ENCODE measurements around the gene GDPD2.
"Not testable (repeated sequence)": the region's sequence is repeated elsewhere in the genome, so short reads cannot be mapped to it uniquely, and the experiment has no call there.

Gene GDPD2, protein sequence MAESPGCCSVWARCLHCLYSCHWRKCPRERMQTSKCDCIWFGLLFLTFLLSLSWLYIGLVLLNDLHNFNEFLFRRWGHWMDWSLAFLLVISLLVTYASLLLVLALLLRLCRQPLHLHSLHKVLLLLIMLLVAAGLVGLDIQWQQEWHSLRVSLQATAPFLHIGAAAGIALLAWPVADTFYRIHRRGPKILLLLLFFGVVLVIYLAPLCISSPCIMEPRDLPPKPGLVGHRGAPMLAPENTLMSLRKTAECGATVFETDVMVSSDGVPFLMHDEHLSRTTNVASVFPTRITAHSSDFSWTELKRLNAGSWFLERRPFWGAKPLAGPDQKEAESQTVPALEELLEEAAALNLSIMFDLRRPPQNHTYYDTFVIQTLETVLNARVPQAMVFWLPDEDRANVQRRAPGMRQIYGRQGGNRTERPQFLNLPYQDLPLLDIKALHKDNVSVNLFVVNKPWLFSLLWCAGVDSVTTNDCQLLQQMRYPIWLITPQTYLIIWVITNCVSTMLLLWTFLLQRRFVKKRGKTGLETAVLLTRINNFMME

DNA sequence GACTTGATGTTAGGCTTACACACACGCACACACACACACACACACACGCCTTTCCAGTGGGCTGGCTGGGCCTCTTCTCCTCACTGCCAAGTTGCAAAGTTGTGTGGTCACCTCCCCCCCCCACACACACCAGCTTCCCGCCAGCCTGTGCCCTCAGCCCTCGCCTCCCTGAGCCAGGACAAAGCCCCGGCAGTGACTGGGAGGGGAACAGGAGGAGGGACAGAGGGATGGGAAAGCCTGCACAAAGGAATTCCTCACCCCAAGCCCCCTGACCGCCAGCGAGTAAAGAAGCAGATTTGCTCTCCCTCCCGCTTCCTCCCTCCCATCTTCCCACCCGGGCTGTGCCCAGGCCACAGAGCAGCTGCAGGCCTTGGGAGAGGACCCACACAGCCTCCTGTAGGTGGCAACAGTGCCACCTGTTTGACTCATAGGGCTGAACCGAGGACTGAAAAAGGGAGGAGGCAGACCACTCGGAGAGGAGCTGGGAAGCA, at the start of gene GDPD2:
Gene GDPD2 (plus strand): TSS at position 464 of the 491 bp plus-strand sequence. CDS start 1,671 bp downstream, outside the sequence.
- DNase-seq (ENCODE audit: low read depth), result no peak

DNA sequence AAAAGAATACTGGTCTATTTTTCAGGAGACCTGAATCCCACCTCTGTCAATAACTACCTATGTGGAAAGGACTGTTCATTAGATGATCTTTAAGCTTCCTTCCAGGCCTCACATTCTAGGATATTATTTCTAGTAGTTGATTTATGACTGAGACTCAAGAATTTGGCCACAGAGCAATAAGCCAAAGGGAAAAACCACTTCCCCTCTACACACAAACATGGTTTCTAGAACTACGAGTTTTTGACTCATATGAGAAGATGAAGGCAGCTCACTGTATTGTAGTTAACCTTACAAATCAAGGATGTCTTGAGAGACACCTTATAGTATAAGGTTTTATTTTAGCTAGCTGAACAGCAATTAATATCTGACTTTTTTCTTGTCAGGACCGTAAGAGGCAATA, 36.9 kb upstream of the GDPD2 start:
- no peak for DNase-seq (ENCODE audit: low read depth)

DNA sequence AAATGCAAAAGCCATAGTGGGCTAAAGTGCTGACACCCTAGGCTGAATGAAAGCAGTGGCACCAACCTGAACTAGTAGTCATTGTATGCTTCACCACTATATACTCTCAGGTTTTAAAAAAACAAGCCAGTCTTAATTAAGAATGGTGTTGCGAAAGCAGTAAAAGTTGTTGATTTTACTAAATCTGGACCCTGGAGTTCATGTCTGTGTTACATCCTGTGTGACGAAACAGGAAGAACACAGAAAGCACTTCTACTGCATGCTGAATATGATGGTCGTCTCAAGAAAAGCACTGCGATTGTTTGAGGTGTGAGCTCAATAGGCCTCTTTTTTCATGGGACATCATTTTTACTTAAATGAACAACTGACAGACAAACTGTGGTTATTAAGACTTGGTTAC, 24.2 kb upstream of the GDPD2 start:
- DNase-seq (ENCODE audit: low read depth), result no peak

DNA sequence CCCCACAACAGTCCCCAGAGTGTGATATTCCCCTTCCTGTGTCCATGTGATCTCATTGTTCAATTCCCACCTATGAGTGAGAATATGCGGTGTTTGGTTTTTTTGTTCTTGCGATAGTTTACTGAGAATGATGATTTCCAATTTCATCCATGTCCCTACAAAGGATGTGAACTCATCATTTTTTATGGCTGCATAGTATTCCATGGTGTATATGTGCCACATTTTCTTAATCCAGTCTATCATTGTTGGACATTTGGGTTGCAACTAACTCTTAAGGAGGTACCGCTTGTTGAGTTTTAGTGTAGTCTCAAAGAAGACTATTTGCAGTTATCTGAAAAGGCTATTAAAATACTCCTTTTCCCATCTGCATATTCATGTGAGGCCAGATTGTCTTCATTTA, 22.9 kb upstream of the GDPD2 start:
- not testable (repeated sequence) for DNase-seq (ENCODE audit: low read depth)

DNA sequence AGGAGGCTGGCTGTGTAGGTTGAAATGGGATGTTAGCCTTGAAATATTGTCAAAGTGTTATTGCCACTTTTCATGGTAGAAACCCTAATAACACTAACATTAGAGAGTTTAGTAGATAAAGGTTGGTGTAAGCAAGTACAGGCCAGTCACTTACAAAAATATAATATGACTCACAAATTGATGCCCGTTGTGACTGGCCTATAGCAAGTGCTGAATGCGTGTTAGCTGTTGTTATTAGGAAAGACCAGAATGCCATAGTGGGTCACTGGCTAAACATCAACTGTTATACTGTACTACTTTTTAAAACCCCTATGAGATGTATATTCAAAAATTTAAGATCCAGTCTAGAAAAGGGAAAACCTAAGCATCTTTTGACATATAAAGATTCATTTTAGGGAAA, 20.4 kb upstream of the GDPD2 start:
- DNase-seq (ENCODE audit: low read depth), result no peak

DNA sequence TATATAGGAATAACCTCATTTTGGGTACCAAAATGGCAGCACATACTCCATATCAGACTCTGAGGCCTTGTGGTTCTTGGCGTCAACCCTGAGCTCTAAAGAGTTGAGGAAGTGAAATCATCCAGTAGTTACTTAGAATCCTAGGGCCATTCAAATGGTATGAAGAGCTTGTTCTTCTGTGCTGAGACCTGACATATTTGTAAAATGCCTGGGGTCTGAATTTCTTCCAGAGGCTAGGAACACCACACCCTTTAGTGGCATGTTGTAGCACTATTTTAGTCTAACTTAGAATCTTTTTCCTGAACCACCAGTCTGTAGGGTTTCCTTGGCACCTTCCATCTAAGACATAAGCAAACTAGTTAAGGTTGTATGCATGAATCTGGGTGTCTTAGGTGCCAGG, 18.1 kb upstream of the GDPD2 start:
- no peak for DNase-seq (ENCODE audit: low read depth)

DNA sequence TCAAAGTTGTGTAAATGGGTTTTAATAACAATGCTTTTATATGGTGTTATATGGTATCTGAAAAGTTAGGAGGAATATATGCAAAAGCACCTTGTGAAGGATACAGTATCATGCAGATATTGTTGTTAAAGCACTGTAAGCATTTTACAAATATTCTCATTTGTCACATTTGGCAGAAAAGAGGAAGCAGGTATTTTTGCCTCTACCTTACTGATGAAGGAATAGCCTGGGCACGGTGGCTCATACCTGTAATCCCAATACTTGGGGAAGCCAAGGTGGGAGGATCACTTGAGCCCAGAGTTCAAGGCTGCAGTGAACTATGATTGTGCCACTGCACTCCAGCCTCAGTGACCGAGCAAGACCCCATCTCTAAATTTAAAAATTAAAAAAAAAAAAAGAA, 12.2 kb upstream of the GDPD2 start:
- DNase-seq (ENCODE audit: low read depth), result no peak

DNA sequence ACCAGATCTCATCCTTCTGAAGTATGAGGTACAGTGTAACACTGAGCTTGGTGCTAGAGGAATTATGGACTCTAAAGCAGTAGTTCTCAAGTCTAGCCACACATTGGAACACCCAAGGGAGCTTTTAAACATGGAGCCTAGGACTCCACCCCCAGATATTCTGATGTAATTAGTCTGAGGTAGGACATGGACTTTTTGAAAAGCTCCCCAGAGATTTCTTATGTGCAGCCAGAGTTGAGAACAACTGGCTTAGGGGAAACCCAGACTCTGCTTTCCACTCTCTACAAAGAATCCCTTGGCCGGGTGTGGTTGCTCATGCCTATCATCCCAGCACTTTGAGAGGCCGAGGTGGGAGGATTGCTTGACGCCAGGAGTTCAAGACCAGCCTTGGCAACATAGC, 11.6 kb upstream of the GDPD2 start:
- DNase-seq (ENCODE audit: low read depth), result no peak

DNA sequence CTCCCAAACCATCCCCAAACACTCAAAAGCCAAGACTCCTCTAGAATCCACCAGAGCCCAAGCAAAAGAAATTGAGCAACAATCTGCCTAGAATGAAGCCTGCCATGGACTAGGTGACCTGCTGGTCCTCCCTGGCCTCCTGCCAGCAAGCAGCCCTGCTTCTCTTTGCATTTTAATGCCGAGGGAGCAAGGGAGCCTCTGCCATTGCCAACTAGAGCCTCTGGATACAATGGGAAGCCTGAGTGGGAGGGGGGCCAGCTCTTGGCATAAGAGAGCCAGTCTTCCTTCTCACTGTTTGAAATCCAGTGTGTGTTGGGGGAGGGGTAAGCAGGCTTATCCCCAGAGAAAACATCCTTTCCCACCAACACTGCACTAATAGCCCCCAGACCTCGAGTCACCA, 1.5 kb upstream of the GDPD2 start:
- DNase-seq (ENCODE audit: low read depth), result no peak

DNA sequence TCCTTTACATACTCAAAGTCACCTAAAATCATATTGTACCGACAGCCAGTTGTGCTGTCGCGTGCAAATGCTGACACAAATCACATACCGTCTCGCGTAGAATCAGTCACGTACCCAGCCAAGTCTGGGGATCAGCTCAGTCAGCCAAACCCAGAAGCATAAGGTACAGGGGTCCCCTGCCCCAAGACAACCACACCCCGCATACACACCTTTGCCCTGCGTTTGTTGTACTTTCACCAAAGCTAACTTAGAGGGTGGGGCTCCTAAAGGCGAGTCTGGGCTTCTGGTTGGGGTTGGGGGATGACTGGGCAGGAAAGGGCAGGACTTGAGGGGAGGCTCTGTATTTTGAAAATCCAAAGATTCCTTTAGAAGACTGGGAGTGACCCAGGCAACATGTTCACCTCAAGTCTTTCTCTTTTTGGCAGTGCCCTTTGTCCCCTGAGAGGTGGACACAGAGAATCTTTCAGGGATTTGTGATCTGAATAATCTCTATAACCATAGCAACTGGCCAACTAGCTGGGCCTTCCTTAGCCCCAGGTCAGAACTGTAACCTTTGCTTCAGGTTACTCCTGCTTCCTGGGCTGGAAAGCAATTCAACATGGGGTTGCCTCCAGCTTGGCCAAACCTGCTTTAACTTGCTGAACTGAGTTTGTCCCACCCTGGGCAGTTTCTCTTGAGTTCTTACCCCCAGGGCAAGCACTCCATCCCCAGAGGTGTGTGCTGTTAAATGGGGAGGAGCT, 992 bp downstream of the GDPD2 start:
- DNase-seq (ENCODE audit: low read depth), result no peak

DNA sequence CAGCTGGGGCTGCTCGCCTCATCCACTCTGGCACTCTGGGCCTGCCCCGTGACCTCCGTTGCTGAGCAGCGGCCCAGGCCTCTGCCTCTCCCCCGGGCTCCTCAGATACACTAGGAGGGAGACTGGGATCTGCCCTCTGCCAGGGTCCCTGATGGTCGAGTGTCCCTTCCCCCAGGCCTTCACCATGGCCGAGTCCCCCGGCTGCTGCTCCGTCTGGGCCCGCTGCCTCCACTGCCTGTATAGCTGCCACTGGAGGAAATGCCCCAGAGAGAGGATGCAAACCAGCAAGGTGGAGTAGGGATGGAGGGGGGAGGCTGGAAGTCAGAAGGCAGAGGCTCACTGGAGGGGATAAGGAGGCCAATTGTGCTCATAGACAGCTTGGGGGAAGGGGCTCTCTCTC, 1.7 kb downstream of the GDPD2 start:
- DNase-seq (ENCODE audit: low read depth), result no peak

DNA sequence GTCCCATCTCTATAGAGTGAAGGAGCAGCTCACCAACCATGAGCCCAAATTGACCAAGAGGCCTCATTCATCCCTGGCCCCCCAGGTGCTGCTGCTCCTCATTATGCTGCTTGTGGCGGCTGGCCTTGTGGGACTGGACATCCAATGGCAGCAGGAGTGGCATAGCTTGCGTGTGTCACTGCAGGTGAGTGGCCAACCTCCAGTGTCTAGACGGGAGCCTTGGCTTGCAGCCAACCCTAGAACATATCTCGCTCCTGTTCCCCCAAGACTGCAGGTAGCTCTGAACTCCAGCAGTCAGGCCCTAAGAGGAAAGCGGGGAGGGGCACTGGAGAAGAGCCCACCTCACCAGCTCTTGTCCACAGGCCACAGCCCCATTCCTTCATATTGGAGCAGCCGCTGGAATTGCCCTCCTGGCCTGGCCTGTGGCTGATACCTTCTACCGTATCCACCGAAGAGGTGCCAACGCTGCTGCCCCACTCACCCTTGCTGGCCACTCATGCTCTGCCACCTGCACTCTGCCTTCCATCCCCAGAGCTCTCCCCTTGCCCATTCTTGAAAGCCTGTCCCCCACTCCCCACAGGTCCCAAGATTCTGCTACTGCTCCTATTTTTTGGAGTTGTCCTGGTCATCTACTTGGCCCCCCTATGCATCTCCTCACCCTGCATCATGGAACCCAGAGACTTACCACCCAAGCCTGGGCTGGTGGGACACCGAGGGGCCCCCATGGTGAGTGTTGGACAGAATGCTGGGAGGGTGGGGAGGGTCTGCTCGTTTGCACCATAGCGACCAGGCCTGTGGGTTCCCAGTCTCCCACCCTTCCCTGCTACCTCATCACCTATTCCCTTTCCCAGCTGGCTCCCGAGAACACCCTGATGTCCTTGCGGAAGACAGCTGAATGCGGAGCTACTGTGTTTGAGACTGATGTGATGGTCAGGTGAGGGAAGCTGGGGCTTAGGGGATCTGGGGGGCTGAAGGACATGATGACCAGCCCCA, 3.5 kb downstream of the GDPD2 start:
- no peak for DNase-seq (ENCODE audit: low read depth)

DNA sequence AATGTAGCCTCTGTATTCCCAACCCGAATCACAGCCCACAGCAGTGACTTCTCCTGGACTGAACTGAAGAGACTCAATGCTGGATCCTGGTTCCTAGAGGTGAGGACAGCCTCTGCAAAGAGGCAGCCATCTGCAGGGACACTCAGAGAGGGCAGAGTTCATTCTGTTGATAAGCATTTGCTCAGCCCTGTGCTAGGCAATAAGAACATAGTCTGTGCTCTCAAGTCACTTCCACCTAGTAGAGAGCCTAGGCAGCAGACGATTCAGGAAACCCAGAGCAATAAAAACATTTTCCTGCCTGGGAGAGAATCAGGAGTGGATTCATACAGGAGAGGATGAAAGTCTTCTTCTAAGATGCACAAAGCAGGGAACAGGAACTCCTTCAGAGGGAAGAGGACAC, 4.3 kb downstream of the GDPD2 start:
- no peak for DNase-seq (ENCODE audit: low read depth)

DNA sequence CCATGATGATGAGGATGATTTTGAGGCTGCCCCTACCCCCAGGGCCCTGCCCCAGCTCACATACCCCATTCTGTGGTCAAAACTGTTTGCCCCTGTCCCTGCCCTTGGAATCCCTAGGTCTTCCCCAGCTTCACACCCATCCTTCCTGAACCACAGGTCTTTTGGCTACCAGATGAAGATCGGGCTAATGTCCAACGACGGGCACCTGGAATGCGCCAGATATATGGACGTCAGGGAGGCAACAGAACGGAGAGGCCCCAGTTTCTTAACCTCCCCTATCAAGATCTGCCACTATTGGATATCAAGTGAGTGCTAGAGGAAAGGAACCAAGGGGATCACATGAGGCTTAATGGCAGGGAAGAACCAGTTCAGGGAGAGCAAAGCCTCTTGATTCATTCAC, 6.6 kb downstream of the GDPD2 start:
- no peak for DNase-seq (ENCODE audit: low read depth)

DNA sequence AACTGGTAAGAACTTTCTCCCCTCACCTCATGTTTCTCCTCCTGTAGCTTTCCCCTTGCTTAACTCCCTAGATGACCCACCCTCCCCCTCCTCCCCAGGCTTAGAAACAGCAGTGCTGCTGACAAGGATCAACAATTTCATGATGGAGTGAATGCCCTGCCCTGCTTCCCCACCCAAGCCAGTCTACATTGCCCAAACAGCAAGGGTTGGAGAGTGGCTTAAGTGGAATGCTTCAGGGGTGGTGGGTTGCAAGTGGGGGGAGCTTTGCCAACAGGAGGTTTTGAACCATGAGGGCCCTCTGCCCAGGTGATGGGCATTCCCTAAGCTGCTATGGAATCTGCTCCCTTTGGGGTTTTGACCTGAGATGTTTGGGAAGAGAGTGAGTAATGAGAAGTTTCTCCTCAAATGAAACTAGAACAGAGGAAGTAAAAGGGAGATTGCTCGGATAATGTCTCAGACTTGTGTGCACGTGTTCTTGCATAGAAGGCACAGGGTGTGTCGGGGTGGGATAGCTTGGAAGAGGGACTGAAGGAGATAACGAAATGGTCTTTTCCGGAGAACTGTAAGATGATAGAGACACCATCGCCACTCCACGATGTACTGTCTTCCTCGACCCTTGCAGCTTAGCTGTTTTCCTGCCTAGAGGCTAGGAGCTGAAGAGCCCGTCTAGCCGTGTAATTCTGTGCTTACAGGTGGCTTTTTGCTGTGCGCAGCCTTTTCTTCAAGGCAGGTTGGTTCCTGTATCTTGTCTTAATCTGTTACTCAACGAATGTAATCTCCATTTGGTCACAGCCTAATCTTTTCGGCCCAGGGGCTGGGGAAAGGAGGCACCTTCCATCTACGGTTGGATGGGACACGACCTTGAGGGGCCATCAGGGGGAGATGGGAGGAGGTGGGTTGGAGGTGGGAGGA, 10.1 kb downstream of the GDPD2 start:
- no peak for DNase-seq (ENCODE audit: low read depth)

DNA sequence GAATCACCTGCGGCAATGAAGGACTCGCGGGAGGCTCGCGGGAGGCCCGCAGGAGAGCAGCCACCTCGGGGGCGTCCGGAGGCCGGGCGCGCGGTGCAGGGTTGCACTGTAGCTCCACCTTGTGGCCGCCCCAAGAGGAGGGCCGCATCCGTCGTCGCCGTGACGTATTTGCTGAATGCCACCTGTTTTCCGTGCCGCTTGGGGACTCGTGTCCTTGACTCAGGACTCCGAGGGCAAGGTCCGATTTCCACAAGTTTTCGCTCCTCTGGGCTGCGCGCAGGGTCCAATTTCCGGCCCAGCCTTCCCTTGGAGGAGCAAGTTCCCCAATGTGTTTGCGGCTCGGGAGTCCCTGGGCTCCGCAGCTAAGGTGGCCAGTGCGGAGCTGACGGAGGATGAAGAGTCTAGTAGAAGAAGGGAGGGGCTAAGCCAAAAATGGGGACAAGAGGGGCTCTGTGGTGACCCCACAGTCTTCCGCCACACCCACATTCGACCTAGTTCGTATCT, 10.8 kb downstream of the GDPD2 start:
- peak; percentile 68 for DNase-seq (ENCODE audit: low read depth)

DNA sequence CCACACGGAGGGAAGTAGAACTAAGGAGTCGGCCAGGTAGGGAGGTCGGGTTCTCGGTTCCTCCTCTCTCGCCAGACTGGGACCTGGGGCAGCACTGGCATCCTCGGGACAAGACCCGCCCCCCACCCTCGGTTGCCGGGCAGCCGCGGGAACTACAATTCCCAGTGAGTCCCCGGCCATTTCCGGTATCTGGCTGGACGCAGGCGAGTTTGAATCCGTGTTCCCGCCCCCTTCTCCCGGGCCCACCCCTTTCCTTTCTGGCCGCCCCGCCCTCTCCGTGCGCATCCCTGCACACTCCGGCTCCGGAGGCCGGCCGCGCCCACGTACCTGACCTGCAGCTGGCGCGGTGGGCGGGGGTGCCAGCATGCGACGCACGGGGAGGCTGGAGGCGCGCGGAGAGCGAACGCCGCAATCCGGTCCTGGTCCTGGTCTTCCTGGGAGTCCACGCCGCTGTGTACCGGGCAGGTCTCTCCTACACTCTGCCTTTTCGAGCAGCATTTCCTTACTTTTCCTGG, 11.3 kb downstream of the GDPD2 start:
- peak; percentile 66 for DNase-seq (ENCODE audit: low read depth)

DNA sequence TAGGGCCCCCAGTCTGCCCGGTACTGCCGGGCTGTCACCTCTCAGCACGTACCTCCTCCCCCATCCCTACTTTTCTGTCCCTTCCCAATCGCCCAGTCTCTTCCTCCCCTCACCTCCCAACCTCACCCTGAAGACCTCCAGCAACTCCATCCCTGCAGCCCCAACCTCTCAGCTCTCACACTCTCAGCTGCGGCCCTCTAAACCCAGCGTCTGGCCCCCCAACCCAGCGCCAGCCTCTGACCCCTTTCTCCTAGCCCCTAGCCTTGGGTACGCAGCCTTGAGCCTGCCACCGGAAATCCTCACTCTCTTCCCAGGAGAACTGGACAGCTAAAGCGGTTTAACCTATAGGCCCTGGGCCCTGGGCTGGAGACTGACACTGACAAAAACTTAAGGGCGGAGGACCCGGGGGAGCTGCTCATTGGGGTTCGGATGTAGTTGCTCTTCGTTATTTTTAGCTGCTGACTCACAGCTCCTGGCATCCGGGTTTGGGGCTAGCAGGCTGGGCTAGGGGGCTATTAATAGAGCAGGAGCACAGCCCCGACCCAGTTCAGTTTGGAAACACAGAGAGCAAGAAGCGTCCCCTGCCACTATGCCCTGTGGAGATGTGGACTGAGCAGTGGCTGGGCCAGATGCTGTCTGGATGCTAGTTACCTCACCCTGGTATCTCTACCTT, 11.9 kb downstream of the GDPD2 start:
- DNase-seq (ENCODE audit: low read depth), result no peak

DNA sequence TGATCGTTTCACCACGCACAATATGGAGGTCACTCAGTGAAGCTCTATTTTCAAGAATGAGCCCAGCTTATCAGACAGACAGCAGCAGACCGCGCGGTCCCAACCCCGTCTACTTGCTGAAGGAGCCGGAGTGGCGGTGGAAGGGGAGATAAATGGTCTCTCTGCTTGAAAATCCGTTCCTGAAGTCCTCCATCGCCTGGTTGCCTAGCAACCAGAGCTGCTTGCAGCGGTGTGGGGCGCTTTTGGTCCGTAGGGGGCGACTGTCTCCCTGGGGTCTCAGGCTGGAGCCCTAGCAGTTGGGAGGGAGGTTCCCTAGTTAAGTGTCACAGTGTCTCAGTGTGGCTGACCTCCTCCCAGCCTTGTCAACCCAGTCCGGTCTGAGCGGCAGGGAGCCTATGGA, 13.2 kb downstream of the GDPD2 start:
- no peak for DNase-seq (ENCODE audit: low read depth)

DNA sequence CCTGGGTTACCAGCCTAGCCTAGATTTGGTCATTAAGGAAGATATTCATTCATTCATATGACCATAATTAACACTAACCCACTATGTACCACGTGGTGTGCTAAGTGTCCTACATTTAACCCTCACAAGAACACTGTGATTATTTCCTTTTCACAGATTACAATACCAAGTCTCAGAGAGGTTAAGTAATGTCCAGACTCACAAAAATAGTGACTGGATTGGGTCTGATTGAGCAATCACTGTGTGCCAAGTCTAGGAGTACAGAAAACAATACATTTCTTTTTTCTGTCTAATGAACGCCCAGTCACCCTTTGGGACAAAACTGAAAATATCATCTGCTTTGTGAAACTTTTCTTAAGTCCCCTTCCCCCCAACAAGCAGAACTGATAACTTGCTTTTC, 13.9 kb downstream of the GDPD2 start:
- no peak for DNase-seq (ENCODE audit: low read depth)
